ENCODE results near the gene CENPQ. TPM values are rescaled to one million over a fixed set of nuclear protein-coding genes. Genes with fewer than 3 reads are reported as not detected.
A peak's percentile ranks its signal among the peaks of the same experiment; 100 is the strongest.

Gene CENPQ
- total and polyA plus RNA-seq, 2 of the 13 experiments (the other 11 are each of a cell fraction or from before 2014, with no cell fraction given): 9.1 to 20.1 TPM

DNA sequence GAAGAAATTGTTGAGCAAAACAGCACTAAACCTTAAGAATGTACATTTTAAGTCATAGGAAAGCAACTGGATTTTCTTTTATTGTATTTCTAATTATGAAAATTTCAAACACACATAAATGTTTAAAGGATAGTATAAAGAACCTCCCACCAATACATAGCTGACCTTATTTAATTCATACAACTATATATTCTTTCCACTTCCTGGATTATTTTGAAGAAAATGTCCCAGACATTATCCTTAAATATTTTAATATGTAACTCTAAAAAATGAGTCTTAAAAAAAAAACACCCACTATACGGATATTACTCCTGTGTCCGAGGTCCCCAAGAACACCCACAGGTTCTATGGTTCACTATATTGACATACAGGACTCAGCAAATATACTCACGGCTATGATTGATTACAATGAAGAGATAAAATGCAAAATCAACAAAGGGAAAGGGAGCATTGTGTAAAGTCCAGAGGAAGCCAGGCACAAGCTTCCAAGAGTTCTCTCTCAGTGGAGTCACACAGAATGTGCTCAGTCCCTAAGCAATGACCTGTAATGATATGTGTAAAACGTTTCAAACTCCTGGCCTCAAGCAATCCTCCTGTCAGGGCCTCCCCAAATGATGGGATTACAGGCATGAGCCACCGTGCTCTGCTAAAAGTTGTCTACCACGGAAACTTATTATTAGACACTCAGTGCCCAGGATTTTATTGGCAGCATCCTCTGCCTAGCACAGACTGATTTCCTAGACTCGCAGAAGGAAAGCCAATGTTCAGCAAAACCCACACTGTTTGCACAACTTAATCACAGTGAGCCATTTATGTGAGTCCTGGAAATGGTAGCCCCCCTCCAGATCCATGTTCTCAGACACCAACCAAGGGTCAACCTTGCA is 59.8 kb downstream of the CENPQ start (continued):
- TF ChIP-seq, protein P1, sequence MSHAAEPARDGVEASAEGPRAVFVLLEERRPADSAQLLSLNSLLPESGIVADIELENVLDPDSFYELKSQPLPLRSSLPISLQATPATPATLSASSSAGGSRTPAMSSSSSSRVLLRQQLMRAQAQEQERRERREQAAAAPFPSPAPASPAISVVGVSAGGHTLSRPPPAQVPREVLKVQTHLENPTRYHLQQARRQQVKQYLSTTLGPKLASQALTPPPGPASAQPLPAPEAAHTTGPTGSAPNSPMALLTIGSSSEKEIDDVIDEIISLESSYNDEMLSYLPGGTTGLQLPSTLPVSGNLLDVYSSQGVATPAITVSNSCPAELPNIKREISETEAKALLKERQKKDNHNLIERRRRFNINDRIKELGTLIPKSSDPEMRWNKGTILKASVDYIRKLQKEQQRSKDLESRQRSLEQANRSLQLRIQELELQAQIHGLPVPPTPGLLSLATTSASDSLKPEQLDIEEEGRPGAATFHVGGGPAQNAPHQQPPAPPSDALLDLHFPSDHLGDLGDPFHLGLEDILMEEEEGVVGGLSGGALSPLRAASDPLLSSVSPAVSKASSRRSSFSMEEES (CRISPR knock-in tag; IDR thresholded peaks at IDR 0.05): peak; percentile 55; the same call in 1 of the 2 replicates
- TF ChIP-seq CCAR2 (optimal IDR thresholded peaks at IDR 0.05; ENCODE audit: low read depth, low read length): peak; percentile 33
- TF ChIP-seq SMC3 (IDR thresholded peaks at IDR 0.05; ENCODE audit: low read length): peak; percentile 40; the same call in 1 of the 2 replicates
- TF ChIP-seq ATF7-NPFF (CRISPR knock-in tag; IDR thresholded peaks at IDR 0.05; ENCODE audit: low read depth): no peak
- TF ChIP-seq, protein P2, sequence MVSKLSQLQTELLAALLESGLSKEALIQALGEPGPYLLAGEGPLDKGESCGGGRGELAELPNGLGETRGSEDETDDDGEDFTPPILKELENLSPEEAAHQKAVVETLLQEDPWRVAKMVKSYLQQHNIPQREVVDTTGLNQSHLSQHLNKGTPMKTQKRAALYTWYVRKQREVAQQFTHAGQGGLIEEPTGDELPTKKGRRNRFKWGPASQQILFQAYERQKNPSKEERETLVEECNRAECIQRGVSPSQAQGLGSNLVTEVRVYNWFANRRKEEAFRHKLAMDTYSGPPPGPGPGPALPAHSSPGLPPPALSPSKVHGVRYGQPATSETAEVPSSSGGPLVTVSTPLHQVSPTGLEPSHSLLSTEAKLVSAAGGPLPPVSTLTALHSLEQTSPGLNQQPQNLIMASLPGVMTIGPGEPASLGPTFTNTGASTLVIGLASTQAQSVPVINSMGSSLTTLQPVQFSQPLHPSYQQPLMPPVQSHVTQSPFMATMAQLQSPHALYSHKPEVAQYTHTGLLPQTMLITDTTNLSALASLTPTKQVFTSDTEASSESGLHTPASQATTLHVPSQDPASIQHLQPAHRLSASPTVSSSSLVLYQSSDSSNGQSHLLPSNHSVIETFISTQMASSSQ (IDR thresholded peaks at IDR 0.05; ENCODE audit: low read depth): peak; percentile 90
- TF ChIP-seq, protein P2 (CRISPR knock-in tag; IDR thresholded peaks at IDR 0.05; ENCODE audit: borderline replicate concordance): peak; percentile 93
- TF ChIP-seq, protein P3, sequence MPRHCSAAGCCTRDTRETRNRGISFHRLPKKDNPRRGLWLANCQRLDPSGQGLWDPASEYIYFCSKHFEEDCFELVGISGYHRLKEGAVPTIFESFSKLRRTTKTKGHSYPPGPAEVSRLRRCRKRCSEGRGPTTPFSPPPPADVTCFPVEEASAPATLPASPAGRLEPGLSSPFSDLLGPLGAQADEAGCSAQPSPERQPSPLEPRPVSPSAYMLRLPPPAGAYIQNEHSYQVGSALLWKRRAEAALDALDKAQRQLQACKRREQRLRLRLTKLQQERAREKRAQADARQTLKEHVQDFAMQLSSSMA (CRISPR knock-in tag; IDR thresholded peaks at IDR 0.05): peak; percentile 80; the same call in 1 of the 2 replicates
- peak; percentile 98 for TF ChIP-seq NCOR1 (IDR thresholded peaks at IDR 0.05; ENCODE audit: borderline replicate concordance, low read length)
- TF ChIP-seq, protein P4, sequence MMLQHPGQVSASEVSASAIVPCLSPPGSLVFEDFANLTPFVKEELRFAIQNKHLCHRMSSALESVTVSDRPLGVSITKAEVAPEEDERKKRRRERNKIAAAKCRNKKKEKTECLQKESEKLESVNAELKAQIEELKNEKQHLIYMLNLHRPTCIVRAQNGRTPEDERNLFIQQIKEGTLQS (CRISPR knock-in tag; IDR thresholded peaks at IDR 0.05): peak; percentile 25; the same call in 1 of the 2 replicates
- TF ChIP-seq ZNF350 (CRISPR knock-in tag; IDR thresholded peaks at IDR 0.05; ENCODE audit: borderline replicate concordance, low read depth): peak; percentile 72; the same call in 1 of the 2 replicates
- peak; percentile 88; the same call in 1 of the 2 replicates for TF ChIP-seq MBD4 (IDR thresholded peaks at IDR 0.05; ENCODE audit: borderline replicate concordance, low read length)
- peak; percentile 86 for TF ChIP-seq ZNF124 (CRISPR knock-in tag; IDR thresholded peaks at IDR 0.05)
- TF ChIP-seq, protein P5, sequence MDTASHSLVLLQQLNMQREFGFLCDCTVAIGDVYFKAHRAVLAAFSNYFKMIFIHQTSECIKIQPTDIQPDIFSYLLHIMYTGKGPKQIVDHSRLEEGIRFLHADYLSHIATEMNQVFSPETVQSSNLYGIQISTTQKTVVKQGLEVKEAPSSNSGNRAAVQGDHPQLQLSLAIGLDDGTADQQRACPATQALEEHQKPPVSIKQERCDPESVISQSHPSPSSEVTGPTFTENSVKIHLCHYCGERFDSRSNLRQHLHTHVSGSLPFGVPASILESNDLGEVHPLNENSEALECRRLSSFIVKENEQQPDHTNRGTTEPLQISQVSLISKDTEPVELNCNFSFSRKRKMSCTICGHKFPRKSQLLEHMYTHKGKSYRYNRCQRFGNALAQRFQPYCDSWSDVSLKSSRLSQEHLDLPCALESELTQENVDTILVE (CRISPR knock-in tag; IDR thresholded peaks at IDR 0.05): peak; percentile 87
- TF ChIP-seq NFIC (IDR thresholded peaks at IDR 0.05; ENCODE audit: low read length): peak; percentile 99
- no peak for TF ChIP-seq THYN1 (CRISPR knock-in tag; IDR thresholded peaks at IDR 0.05; ENCODE audit: borderline replicate concordance, low read depth)
- TF ChIP-seq ZNF672 (CRISPR knock-in tag; IDR thresholded peaks at IDR 0.05): no peak
- no peak for TF ChIP-seq SRSF9 (IDR thresholded peaks at IDR 0.05; ENCODE audit: borderline replicate concordance, insufficient read depth, low read depth, low read length, poor library complexity, severe bottlenecking)
